Adrenal gland (tissue), 19 donors: ENCODE measurements around the gene FAM53B. TPM values are rescaled to one million over a fixed set of nuclear protein-coding genes. Genes with fewer than 3 reads are reported as not detected.
A peak's percentile ranks its signal among the peaks of the same experiment; 100 is the strongest.
"Not testable (repeated sequence)": the region's sequence is repeated elsewhere in the genome, so short reads cannot be mapped to it uniquely, and the experiment has no call there.

Experiments
- DNase-seq, 7 donors: peaks; one replicate each; pipeline ENCODE4 v3.0.0-alpha.2; 2019 to 2020
- H3K27ac ChIP-seq, 5 donors: fragments of 200-600 bp; sonication (generic) in 4 of 5; 1 replicate in 3 of 5; 2 replicates in 2 of 5; pipeline versions ENCODE4 v1.5.1 to v1.8.0; 2016 to 2020; ENCODE audit warnings: mild to moderate bottlenecking in 1 of 5
- H3K27me3 ChIP-seq: fragments of 200-600 bp; 2 replicates; pipeline ENCODE4 v1.8.0; 2021
- H3K36me3 ChIP-seq, 2 donors: fragments of 200-600 bp; replicated peaks in 1 of 2; 1 replicate in 1 of 2; 2 replicates in 1 of 2; pipeline versions ENCODE4 v1.5.1 to v1.8.0; 2018 to 2022
- H3K4me1 ChIP-seq, 2 donors: fragments of 200-600 bp; replicated peaks in 1 of 2; 1 replicate in 1 of 2; 2 replicates in 1 of 2; pipeline versions ENCODE4 v1.5.1 to v1.8.0; 2018 to 2021
- H3K4me3 ChIP-seq, 4 donors: fragments of 200-600 bp; sonication (generic) in 3 of 4; one replicate each; pipeline ENCODE4 v1.5.1; 2016 to 2018
- H3K9me3 ChIP-seq, 3 donors: fragments of 200-600 bp; sonication (generic) in 1 of 3; replicated peaks in 1 of 3; 1 replicate in 2 of 3; 2 replicates in 1 of 3; pipeline versions ENCODE4 v1.5.1 to v1.8.0; 2016 to 2021
- CTCF ChIP-seq, 6 experiments: fragments of 450-650 bp in 4 of 6; fragments of 200-600 bp in 2 of 6; sonication (generic) in 1 of 6; IDR thresholded peaks; 1 replicate in 5 of 6; 2 replicates in 1 of 6; pipeline versions ENCODE4 v1.5.1 to v1.8.0; 2016 to 2021; ENCODE audit warnings: antibody characterized with exemption in 6 of 6, mild to moderate bottlenecking in 2 of 6, moderate library complexity in 1 of 6
- POLR2A ChIP-seq, 2 donors: fragments of 450-650 bp; IDR thresholded peaks; one replicate each; pipeline ENCODE4 v1.6.1; 2017; ENCODE audit warnings: antibody characterized with exemption in 2 of 2, mild to moderate bottlenecking in 2 of 2, moderate library complexity in 1 of 2
- WGBS, 4 donors: extraction: QIAGEN DNeasy Blood & Tissue Kit in 2 of 4; methylation state at CpG; one replicate each; pipeline versions ENCODE4 v1.1.5 to v1.1.7; 2013 to 2017; 5-methylcytosine and 5-hydroxymethylcytosine counted together
- intact Hi-C, 2 donors: fragments of 100-400 bp; cut with DNase I; formaldehyde crosslinking; loops; one replicate each; pipeline versions ENCODE4 v1.14.1 to v1.15.0; 2022 to 2023
- long read RNA-seq, 10 donors: library from polyadenylated mRNA in 3 of 10; unstranded in 2 of 10; stranded (forward) in 1 of 10; transcript quantifications; one replicate each; pipeline ENCODE4 v2.0.0 and lab custom pipeline, GENCODE V29; 2021 to 2026
- polyA plus RNA-seq, 3 donors: library from polyadenylated mRNA; stranded (reverse); fragments of 200-250 nt in 2 of 3; fragments of 350-450 nt in 1 of 3; fragmentation: Illumina TruSeq in 1 of 3; extraction: RNeasy Lipid Tissue Mini Kit (QIAGEN cat#74804) in 1 of 3; gene quantifications; one replicate each; pipeline ENCODE4 v1.2.3, GENCODE V29; 2013 to 2014
- total RNA-seq, 9 donors: library from RNA; depleted of rRNA in 4 of 9; stranded (reverse); fragments of >200 nt in 4 of 9; fragments of 120-200 nt in 1 of 9; fragmentation: NEBNext Ultra II Directional in 1 of 9; extraction: Animal tissue kit (Norgen Biotek cat#: 25700) in 1 of 9; gene quantifications; one replicate each; pipeline versions ENCODE4 v1.1.0 to v1.2.4, GENCODE V29; 2013 to 2023
- donor health status: healthy with polysubstance abuse.
- donor health status: Bipolar disorder and iron deficiency.
- donor health status: DM: yes; HTN: yes; CAD: no.
- donor health status: DM: no; HTN: no; CAD: no.
- donor health status: DM: no; HTN: no; CAD: no.
- donor health status: DM: yes; HTN: yes; CAD: no.

FAM53B gene, protein sequence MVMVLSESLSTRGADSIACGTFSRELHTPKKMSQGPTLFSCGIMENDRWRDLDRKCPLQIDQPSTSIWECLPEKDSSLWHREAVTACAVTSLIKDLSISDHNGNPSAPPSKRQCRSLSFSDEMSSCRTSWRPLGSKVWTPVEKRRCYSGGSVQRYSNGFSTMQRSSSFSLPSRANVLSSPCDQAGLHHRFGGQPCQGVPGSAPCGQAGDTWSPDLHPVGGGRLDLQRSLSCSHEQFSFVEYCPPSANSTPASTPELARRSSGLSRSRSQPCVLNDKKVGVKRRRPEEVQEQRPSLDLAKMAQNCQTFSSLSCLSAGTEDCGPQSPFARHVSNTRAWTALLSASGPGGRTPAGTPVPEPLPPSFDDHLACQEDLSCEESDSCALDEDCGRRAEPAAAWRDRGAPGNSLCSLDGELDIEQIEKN
- total RNA-seq (10 to 100 TPM; 19.6 to 90.9 (median 78.7) TPM), polyA plus RNA-seq (10 to 100 TPM; 15.1 to 56.7 (median 17.8) TPM)
- long read RNA-seq, donor 1 = 0 reads
- long read RNA-seq, donor 2 = 0 reads
- long read RNA-seq, donor 3 = 0 reads
- long read RNA-seq, donor 4, partial matches to known transcripts = 0 of 4 reads
- long read RNA-seq, donor 4, other reads (novel, unspliced or antisense) = 4 of 4 reads
- long read RNA-seq, donor 5, full-length matches to known transcripts = 21 of 50 reads
- long read RNA-seq, donor 5, partial matches to known transcripts = 3 of 50 reads
- long read RNA-seq, donor 5, other reads (novel, unspliced or antisense) = 26 of 50 reads
- long read RNA-seq, donor 6, partial matches to known transcripts = 0 of 18 reads
- long read RNA-seq, donor 6, other reads (novel, unspliced or antisense) = 18 of 18 reads
- long read RNA-seq, donor 7 = 0 reads
- long read RNA-seq, donor 8 = 0 reads
- long read RNA-seq, donor 9 = 0 reads
- long read RNA-seq, donor 10 = 0 reads

DNA sequence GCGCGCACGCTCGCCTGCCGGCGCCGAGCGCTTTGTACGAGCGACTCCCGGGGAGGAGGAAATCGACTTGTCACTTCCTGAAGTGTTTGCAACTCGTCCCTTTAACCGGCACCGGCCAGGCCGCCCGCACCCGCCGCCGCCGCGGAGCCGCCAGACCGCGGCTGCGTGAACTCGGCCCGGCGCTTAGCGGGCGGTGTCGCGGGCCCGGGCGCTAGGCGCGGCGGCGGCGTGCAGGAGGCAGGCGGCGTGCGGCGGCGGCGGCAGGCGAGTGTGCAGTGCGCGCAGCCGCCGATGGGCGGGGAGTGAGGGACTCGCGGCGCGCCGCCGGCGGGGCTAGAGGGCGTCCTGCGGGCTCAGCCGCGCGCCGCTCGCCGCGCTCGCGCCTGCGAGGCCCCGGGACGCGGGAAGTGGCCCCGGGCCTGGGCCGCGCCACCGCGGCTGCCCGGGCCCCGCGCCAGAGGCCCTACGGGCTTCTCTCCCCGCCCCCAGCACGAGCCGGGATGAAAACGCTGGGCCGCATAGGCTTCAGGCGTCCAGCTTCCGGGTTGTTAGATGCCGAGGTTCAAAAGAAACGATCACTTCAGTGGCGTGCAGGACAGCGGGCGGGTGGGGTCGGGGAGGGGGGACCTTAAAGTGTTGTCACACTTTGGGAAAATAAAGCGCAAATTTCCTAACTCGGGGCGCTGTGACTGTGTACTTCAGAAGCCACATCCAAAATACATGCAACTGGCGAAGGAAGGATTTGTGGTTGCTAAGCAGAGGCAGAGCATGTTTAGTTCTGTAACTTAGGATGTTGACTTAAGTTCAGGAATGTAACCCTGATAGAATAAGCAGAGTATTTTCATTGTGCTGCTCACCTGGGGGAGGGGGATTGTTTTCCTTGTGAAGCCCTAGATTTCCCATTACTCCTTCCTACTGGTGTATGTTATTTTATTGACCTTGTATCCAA lies at the start of gene FAM53B:
FAM53B (minus strand) TSS at position 277 of the 949 bp plus-strand sequence. CDS start 37,665 bp downstream, outside the sequence.
- WGBS, 4 donors = 0 to 2% (median 0%) methylated on average over 7 to 97 of the region's 100 CpGs
- H3K27me3 ChIP-seq = no peaks in the 10 kb centered on the region
- intact Hi-C loops = loop anchor here (2.0 to 5.0 kb wide), 2 partner anchors 207 to 214 kb away; no protein-coding TSS in a partner anchor
- peaks cover 38 to 44% of the 10 kb centered on the region in 2 donors for H3K4me1 ChIP-seq
- H3K9me3 ChIP-seq = no peaks in the 10 kb centered on the region
- H3K36me3 ChIP-seq = no peaks in the 10 kb centered on the region
- H3K27ac ChIP-seq = peak within 1 kb of the TSS; percentile 19 to 95 (median 90)
- DNase-seq = peak; percentile 82 to 86 (median 83)
- H3K4me3 ChIP-seq = peak within 1 kb of the TSS; percentile 21 to 79 (median 46)
- TF ChIP-seq CTCF (IDR thresholded peaks at IDR 0.05) (peak in 2 of 6 experiments; percentile 47 to 83), POLR2A (IDR thresholded peaks at IDR 0.05) (peak; percentile 45 to 72)

GRCh38 chr10:124792998-124793352 lies 48.8 kb upstream of the FAM53B start:
- Histone ChIP-seq H3K9me3 (no peaks in the 10 kb centered on the region), H3K4me3 (peak overlapping the region in 1 of 4 donors; percentile 89), H3K4me1 (peaks cover 0 to 13% of the 10 kb centered on the region in 2 donors), H3K27me3 (no peaks in the 10 kb centered on the region), H3K36me3 (no peaks in the 10 kb centered on the region), H3K27ac (no peak overlapping the region)
- intact Hi-C loops = no loop called here
- TF ChIP-seq CTCF (IDR thresholded peaks at IDR 0.05) = no peak
- no peak for TF ChIP-seq POLR2A (IDR thresholded peaks at IDR 0.05)
- WGBS, 4 donors = 92 to 97% (median 95%) methylated on average over 11 of the region's 11 CpGs
- DNase-seq = no peak

- peaks cover 0 to 13% of the 10 kb centered on the region in 2 donors for H3K4me1 ChIP-seq
- 0 to 1% (median 0%) methylated on average over 25 to 79 of the region's 79 CpGs for WGBS, 4 donors
- H3K9me3 ChIP-seq = no peaks in the 10 kb centered on the region
- peak; percentile 58 to 80 for TF ChIP-seq POLR2A (IDR thresholded peaks at IDR 0.05)
- peak; percentile 35 to 67 (median 52) for TF ChIP-seq CTCF (IDR thresholded peaks at IDR 0.05)
- H3K36me3 ChIP-seq = no peaks in the 10 kb centered on the region
- peak within 1 kb of the TSS; percentile 73 to 90 (median 86) for H3K4me3 ChIP-seq
- no peaks in the 10 kb centered on the region for H3K27me3 ChIP-seq
- intact Hi-C loops = no loop called here
- peak; percentile 76 to 84 (median 79) for DNase-seq
- H3K27ac ChIP-seq = peak within 1 kb of the TSS; percentile 57 to 93 (median 91)
These were observed 47.6 kb upstream of the FAM53B start, which contains the start of gene EEF1AKMT2 for GRCh38 chr10:124791547-124792348. TSS of gene EEF1AKMT2 (minus strand) at chr10:124791887. CDS start at chr10:124791833, 54 bp downstream.

GRCh38 chr10:124782900-124783299 lies 38.7 kb upstream of the FAM53B start:
- H3K4me1 ChIP-seq = not testable (repeated sequence)
- WGBS, 4 donors = 69 to 100% (median 86%) methylated on average over 1 of the region's 1 CpG

More at GRCh38 chr10:124782900-124783299, 38.7 kb upstream of the FAM53B start:
- H3K9me3 ChIP-seq, H3K4me3 ChIP-seq, intact Hi-C loops, H3K27me3 ChIP-seq, H3K27ac ChIP-seq, DNase-seq: not testable (repeated sequence)
- H3K36me3 ChIP-seq = peaks cover 0 to 22% of the 10 kb centered on the region in 2 donors
